Measurements from ENCODE around the gene RASA2.

DNA sequence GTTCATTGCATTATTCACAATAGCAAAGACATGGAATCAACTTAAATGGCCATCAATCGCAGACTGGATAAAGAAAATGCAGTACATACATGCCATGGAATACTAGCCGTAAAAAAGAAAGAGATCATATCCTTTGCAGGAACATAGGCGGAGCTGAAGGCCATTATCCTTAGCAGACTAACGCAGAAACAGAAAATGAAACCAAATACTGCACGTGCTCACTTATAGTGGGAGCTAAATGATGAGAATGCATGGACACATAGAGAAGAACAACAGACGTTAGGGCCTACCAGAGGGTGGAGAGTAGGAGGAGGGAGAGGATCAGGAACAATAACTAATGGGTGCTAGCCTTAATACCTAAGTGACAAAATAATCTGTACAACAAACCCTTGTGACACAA, 57.9 kb downstream of the RASA2 start:
- TF ChIP-seq POLR2A (IDR thresholded peaks at IDR 0.05; ENCODE audit: low read depth, low read length) (no peak), POLR2AphosphoS5 (IDR thresholded peaks at IDR 0.05; ENCODE audit: low read depth, low read length) (no peak)
